ENCODE data around the gene CDKN1A.

- TF ChIP-seq POLR2AphosphoS5 (IDR thresholded peaks at IDR 0.05; ENCODE audit: low read depth, low read length): no peak
- TF ChIP-seq POLR2A (IDR thresholded peaks at IDR 0.05; ENCODE audit: low read depth, low read length): no peak
- no peak for TF ChIP-seq TAF1 (IDR thresholded peaks at IDR 0.05; ENCODE audit: low read depth, low read length)
Observed at GRCh38 chr6:36727505-36728021, 49.0 kb downstream of the CDKN1A start.
